Fibroblast of lung (primary cell): ENCODE results near the gene TBX20. TPM values are rescaled to one million over a fixed set of nuclear protein-coding genes. Genes with fewer than 3 reads are reported as not detected.

Experiments
- DNase-seq, 2 donors: peaks; one replicate each; pipeline versions ENCODE4 v3.0.0 to v3.0.0-alpha.2; 2010; ENCODE audit warnings: low read depth in 2 of 2
- H2AFZ ChIP-seq: 2 replicates; pipeline ENCODE4 v1.5.1; 2012; ENCODE audit warnings: low read length, control low read depth, inconsistent platforms
- H3K27ac ChIP-seq: 2 replicates; pipeline ENCODE4 v1.5.1; 2011; ENCODE audit warnings: low read length, control low read depth; ENCODE audit not compliant: insufficient read depth
- H3K27me3 ChIP-seq: 2 replicates; pipeline ENCODE4 v1.5.1; 2011; ENCODE audit warnings: mild to moderate bottlenecking, low read length; ENCODE audit not compliant: control insufficient read depth, insufficient read depth
- H3K36me3 ChIP-seq: 2 replicates; pipeline ENCODE4 v1.5.1; 2011; ENCODE audit warnings: low read length; ENCODE audit not compliant: control insufficient read depth, insufficient read depth
- H3K4me1 ChIP-seq: 2 replicates; pipeline ENCODE4 v1.5.1; 2011; ENCODE audit warnings: low read length; ENCODE audit not compliant: control insufficient read depth, insufficient read depth; ENCODE audit errors: extremely low read depth
- H3K4me2 ChIP-seq: 2 replicates; pipeline ENCODE4 v1.5.1; 2011; ENCODE audit warnings: low read length, control low read depth; ENCODE audit not compliant: insufficient read depth; ENCODE audit errors: extremely low read depth
- H3K4me3 ChIP-seq, 4 experiments: fragments of 200-600 bp in 1 of 4; sonication (generic) in 1 of 4; replicated peaks in 1 of 4; 2 replicates each; pipeline ENCODE4 v1.5.1; 2011 to 2016; ENCODE audit warnings: low read length in 4 of 4, low read depth in 3 of 4, mild to moderate bottlenecking in 3 of 4, control low read depth in 2 of 4, inconsistent platforms in 1 of 4, mixed read lengths in 1 of 4; ENCODE audit not compliant: insufficient read depth in 1 of 4; ENCODE audit errors: control extremely low read depth in 1 of 4
- H3K79me2 ChIP-seq: 2 replicates; pipeline ENCODE4 v1.5.1; 2012; ENCODE audit warnings: mild to moderate bottlenecking, low read length, inconsistent platforms; ENCODE audit not compliant: control insufficient read depth, insufficient read depth
- H3K9ac ChIP-seq: 2 replicates; pipeline ENCODE4 v1.5.1; 2011; ENCODE audit warnings: mild to moderate bottlenecking, low read length, control low read depth; ENCODE audit not compliant: insufficient read depth
- H3K9me3 ChIP-seq: 2 replicates; pipeline ENCODE4 v1.5.1; 2012; ENCODE audit warnings: low read depth, low read length; ENCODE audit not compliant: control insufficient read depth, insufficient read depth
- H4K20me1 ChIP-seq: 2 replicates; pipeline ENCODE4 v1.5.1; 2011; ENCODE audit warnings: low read length; ENCODE audit not compliant: control insufficient read depth, insufficient read depth; ENCODE audit errors: extremely low read depth
- CTCF ChIP-seq, 2 donors: IDR thresholded peaks in 1 of 2; conservative IDR thresholded peaks in 1 of 2; 1 replicate in 1 of 2; 2 replicates in 1 of 2; pipeline ENCODE4 v1.5.1; 2011 to 2012; ENCODE audit warnings: low read length in 2 of 2, control low read depth in 1 of 2, inconsistent platforms in 1 of 2, low read depth in 1 of 2, mild to moderate bottlenecking in 1 of 2
- EZH2 ChIP-seq: IDR thresholded peaks from 2 replicates; pipeline ENCODE4 v1.5.1; 2012; ENCODE audit warnings: low read length, control low read depth, mild to moderate bottlenecking; ENCODE audit errors: missing control alignments
- polyA plus RNA-seq, 2 donors: library from polyadenylated mRNA; depleted of rRNA in 1 of 2; stranded (reverse) in 1 of 2; unstranded in 1 of 2; fragments of >200 nt; gene quantifications; 2 replicates each; pipeline ENCODE4 v1.2.1, GENCODE V29; 2011 to 2012; ENCODE audit warnings: missing spikeins in 1 of 2
- total RNA-seq: library from RNA; depleted of rRNA; stranded (reverse); fragments of >200 nt; gene quantifications from 2 replicates; pipeline ENCODE4 v1.2.1, GENCODE V29; 2014

The TBX20 gene
- total and polyA plus RNA-seq, 2 donors (not counting 1 experiment from before 2014, with no cell fraction given): 0.05 TPM; not detected in 1

DNA sequence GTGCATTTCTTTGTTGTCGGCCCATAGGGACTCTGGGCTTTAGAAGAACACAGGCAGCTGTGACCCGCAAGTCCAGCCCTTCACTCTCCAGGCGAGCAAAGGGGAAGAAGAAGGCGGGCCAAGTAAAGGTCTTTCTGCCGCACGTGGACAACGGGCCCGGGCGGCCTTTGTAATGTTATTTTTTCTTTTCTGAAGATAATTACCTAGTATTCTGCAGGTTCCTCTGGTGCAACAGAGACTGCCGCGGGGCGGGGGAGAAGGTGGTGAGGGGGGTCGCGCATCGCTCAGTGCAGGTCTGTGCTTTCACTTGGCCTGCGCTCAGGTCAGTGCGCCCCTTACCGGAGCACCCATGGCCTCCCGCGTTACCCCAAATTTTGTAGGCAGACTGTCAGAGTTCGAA, 7.1 kb upstream of the TBX20 start:
- Histone ChIP-seq H3K79me2 (no peaks in the 10 kb centered on the region), H3K27me3 (peaks cover 20% of the 10 kb centered on the region), H3K4me1 (no peaks in the 10 kb centered on the region), H3K9me3 (no peaks in the 10 kb centered on the region), H3K4me3 (no peak overlapping the region), H2AFZ (no peak overlapping the region), H3K36me3 (no peaks in the 10 kb centered on the region), H4K20me1 (no peaks in the 10 kb centered on the region), H3K27ac (no peak overlapping the region), H3K9ac (no peak overlapping the region), H3K4me2 (no peak overlapping the region)
- DNase-seq: no peak
- TF ChIP-seq EZH2 (no peak), CTCF (conservative IDR thresholded peaks at IDR 0.05 in 1 of 2, IDR thresholded peaks at IDR 0.05 in 1 of 2; ENCODE audit: low read depth in 1 of 2, low read length in 2 of 2) (no peak)

DNA sequence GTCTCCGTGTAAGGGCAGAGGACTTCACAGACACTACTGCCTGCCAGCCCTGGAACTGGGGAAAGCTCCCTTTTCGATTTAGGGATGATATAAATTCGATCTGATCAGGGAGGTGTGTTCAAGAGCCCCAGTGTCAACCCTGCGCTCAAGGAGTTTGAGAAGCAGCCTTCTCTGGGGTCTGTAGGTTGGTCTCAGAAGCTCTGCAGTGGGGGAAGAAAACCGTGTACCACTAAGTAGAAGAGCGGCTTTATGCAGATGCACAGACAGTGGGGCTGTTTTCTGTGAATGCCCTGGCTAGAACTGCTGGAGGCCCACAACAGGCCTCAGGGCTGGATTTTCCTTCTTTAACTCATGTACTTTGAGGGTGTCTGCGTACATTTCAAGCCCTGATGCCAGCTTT, 6.3 kb upstream of the TBX20 start:
- no peak overlapping the region for H3K27ac ChIP-seq
- no peaks in the 10 kb centered on the region for H3K79me2 ChIP-seq
- no peaks in the 10 kb centered on the region for H3K4me1 ChIP-seq
- H4K20me1 ChIP-seq: no peaks in the 10 kb centered on the region
- H3K4me3 ChIP-seq: no peak overlapping the region
- TF ChIP-seq EZH2: no peak
- TF ChIP-seq CTCF (conservative IDR thresholded peaks at IDR 0.05 in 1 of 2, IDR thresholded peaks at IDR 0.05 in 1 of 2; ENCODE audit: low read depth in 1 of 2, low read length in 2 of 2): no peak
- H3K27me3 ChIP-seq: peaks cover 23% of the 10 kb centered on the region
- no peak overlapping the region for H3K9ac ChIP-seq
- no peaks in the 10 kb centered on the region for H3K36me3 ChIP-seq
- H3K4me2 ChIP-seq: no peak overlapping the region
- H3K9me3 ChIP-seq: no peaks in the 10 kb centered on the region
- DNase-seq: no peak
- H2AFZ ChIP-seq: no peak overlapping the region

DNA sequence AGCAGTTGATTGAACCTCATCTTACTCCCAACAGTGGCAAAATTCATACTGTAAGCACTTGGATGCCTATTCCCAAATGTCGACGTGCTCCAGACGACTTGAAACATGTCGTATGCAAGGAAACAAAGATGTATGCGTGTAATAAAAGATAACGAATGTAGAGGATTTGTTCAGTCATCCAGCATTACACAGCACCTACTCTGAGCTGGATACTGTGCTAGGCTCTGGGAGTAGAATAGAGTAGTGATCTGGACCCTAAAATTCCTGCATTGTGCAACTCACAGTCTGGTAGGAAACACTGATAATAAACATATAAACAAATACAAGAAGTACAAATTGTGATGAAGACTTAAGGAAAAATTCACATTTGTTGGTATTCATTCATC, 5.6 kb upstream of the TBX20 start:
- Histone ChIP-seq H3K27me3 (peaks cover 29% of the 10 kb centered on the region), H4K20me1 (no peaks in the 10 kb centered on the region), H3K79me2 (no peaks in the 10 kb centered on the region), H3K9me3 (no peaks in the 10 kb centered on the region), H3K36me3 (no peaks in the 10 kb centered on the region), H3K4me3 (no peak overlapping the region), H3K9ac (no peak overlapping the region), H3K4me1 (no peaks in the 10 kb centered on the region), H3K27ac (no peak overlapping the region), H3K4me2 (no peak overlapping the region), H2AFZ (no peak overlapping the region)
- no peak for TF ChIP-seq EZH2
- no peak for TF ChIP-seq CTCF (conservative IDR thresholded peaks at IDR 0.05 in 1 of 2, IDR thresholded peaks at IDR 0.05 in 1 of 2; ENCODE audit: low read depth in 1 of 2, low read length in 2 of 2)
- DNase-seq: no peak
